ENCODE measurements around the gene ACR. TPM values are rescaled to one million over a fixed set of nuclear protein-coding genes. Genes with fewer than 3 reads are reported as not detected.

The ACR gene
- polyA plus RNA-seq, 1 of the 3 experiments (the other 2 are of a cell fraction) = 0.15 TPM

DNA sequence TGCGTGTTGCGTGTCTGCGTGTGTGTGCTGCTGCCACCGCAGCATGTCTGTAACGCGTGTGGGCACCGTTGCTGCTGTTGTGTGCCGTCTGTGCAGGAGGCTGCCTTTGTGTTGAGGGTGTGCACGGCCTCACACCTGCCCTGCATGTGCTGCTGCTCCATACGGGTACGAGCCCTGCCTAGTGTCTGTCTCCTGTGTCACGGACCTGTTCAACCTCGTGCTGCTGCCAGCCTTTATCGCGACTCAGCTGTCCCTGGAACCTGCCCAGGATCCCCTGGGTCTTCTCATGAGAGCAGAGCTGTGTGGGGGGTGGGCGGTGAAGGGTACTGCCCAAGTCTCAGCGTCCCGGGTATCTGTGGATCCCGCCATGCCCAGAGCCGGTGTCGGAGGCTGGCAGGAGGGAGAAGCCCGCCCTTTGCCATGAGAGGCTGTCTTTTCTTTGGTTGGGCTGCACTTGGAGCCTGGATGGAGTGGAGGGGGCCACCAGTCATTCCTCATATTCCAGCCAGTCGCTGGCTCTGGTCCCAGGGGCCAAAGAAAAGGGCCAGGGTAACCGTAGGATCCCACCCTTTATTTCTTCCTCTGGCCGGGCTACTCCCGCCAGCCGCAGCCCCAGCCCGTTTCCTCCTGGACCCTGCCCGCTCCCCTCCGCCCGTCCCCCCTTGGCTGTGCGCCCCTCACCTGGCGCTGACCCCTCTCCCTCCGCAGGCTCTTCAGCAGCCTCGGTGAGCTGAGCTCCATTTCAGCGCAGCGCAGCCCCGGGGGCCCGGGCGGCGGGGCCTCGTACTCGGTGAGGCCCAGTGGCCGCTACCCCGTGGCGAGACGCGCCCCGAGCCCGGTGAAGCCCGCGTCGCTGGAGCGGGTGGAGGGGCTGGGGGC, 7.8 kb upstream of the ACR start:
- Histone ChIP-seq H3K9me2 (no peaks in the 10 kb centered on the region), H3K4me2 (no peak overlapping the region), H3K9ac (no peak overlapping the region), H3K36me3 (replicated peaks in 1 of 2; ENCODE audit: control insufficient read depth in 1 of 2, insufficient read depth in 2 of 2, low read length in 1 of 2) (no peaks in the 10 kb centered on the region), H3K79me2 (ENCODE audit: insufficient read depth) (no peaks in the 10 kb centered on the region), H3K9me3 (no peaks in the 10 kb centered on the region), H3K27me3 (ENCODE audit: insufficient read depth) (no peaks in the 10 kb centered on the region), H2AFZ (ENCODE audit: low read depth) (no peak overlapping the region), H3K27ac (ENCODE audit: low read depth in 2 of 2, low read length in 1 of 2) (no peak overlapping the region), H3K4me1 (ENCODE audit: control insufficient read depth in 1 of 2, insufficient read depth in 2 of 2, low read depth in 1 of 2, low read length in 1 of 2) (peaks cover 0 to 14% of the 10 kb centered on the region in 2 experiments; a peak in 1 of 4 replicates), H3K4me3 (ENCODE audit: low read depth in 2 of 2, low read length in 1 of 2) (no peak overlapping the region), H3F3A (replicated peaks; ENCODE audit: insufficient read depth) (peaks cover 4% of the 10 kb centered on the region), H4K20me1 (ENCODE audit: insufficient read depth) (no peaks in the 10 kb centered on the region)
- CTCF ChIA-PET = interaction anchor here (1.4 kb wide), 1 partner anchor 167 kb away, joined by 4 read pairs; the partner anchor contains the start of gene SYCE3
- 92% methylated on average over 32 of the region's 54 CpGs for WGBS (ENCODE audit: low lambda C conversion rate)
- POLR2A ChIA-PET = no interaction called here
- TF ChIP-seq NRF1 (IDR thresholded peaks at IDR 0.05; ENCODE audit: low read depth, low read length) (no peak), CHD2 (IDR thresholded peaks at IDR 0.05; ENCODE audit: low read length, partially characterized antibody) (no peak), EZH2phosphoT487 (IDR thresholded peaks at IDR 0.05; ENCODE audit: borderline replicate concordance, low read depth) (no peak), FOXM1 (IDR thresholded peaks at IDR 0.05; ENCODE audit: low read depth) (no peak)
- TF ChIP-seq, protein P1, sequence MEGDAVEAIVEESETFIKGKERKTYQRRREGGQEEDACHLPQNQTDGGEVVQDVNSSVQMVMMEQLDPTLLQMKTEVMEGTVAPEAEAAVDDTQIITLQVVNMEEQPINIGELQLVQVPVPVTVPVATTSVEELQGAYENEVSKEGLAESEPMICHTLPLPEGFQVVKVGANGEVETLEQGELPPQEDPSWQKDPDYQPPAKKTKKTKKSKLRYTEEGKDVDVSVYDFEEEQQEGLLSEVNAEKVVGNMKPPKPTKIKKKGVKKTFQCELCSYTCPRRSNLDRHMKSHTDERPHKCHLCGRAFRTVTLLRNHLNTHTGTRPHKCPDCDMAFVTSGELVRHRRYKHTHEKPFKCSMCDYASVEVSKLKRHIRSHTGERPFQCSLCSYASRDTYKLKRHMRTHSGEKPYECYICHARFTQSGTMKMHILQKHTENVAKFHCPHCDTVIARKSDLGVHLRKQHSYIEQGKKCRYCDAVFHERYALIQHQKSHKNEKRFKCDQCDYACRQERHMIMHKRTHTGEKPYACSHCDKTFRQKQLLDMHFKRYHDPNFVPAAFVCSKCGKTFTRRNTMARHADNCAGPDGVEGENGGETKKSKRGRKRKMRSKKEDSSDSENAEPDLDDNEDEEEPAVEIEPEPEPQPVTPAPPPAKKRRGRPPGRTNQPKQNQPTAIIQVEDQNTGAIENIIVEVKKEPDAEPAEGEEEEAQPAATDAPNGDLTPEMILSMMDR (IDR thresholded peaks at IDR 0.05) = no peak
- TF ChIP-seq, protein P2, sequence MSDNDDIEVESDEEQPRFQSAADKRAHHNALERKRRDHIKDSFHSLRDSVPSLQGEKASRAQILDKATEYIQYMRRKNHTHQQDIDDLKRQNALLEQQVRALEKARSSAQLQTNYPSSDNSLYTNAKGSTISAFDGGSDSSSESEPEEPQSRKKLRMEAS (IDR thresholded peaks at IDR 0.05; ENCODE audit: low read depth) = no peak
- DNase-seq = no peak

DNA sequence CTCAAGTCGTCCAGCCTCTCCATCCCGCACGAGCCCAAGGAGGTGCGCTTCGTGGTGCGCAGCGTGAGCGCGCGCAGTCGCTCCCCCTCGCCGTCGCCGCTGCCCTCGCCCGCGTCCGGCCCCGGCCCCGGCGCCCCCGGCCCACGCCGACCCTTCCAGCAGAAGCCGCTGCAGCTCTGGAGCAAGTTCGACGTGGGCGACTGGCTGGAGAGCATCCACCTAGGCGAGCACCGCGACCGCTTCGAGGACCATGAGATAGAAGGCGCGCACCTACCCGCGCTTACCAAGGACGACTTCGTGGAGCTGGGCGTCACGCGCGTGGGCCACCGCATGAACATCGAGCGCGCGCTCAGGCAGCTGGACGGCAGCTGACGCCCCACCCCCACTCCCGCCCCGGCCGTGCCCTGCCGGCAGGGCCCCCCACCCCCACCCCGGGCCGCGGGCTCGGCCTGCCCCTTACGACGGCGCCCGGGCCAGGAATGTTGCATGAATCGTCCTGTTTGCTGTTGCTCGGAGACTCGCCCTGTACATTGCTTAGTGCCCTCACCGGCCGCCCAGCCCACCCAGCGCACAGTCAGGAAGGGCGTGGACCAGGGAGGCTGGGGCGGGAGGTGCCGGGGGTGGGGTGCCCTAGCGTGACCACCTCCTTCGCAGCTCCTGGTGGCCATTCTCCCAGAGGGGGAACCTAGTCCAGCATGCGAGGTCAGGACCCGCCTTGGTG, 6.9 kb upstream of the ACR start:
- H3K4me3 ChIP-seq (ENCODE audit: low read depth in 2 of 2, low read length in 1 of 2) = no peak overlapping the region
- ChIA-PET CTCF (interaction anchor here (0.9 to 1.8 kb wide), 7 partner anchors 11 to 93 kb away, joined by 3 to 10 read pairs (median 3); no protein-coding TSS in a partner anchor), POLR2A (no interaction called here)
- no peaks in the 10 kb centered on the region for H3K27me3 ChIP-seq (ENCODE audit: insufficient read depth)
- no peaks in the 10 kb centered on the region for H3K9me3 ChIP-seq
- no peak overlapping the region for H3K27ac ChIP-seq (ENCODE audit: low read depth in 2 of 2, low read length in 1 of 2)
- H3K79me2 ChIP-seq (ENCODE audit: insufficient read depth) = no peaks in the 10 kb centered on the region
- H4K20me1 ChIP-seq (ENCODE audit: insufficient read depth) = no peaks in the 10 kb centered on the region
- peak; percentile 39 for DNase-seq
- no peak overlapping the region for H3K9ac ChIP-seq
- no peaks in the 10 kb centered on the region for H3K9me2 ChIP-seq
- H3K4me1 ChIP-seq (ENCODE audit: control insufficient read depth in 1 of 2, insufficient read depth in 2 of 2, low read depth in 1 of 2, low read length in 1 of 2) = peaks cover 0 to 14% of the 10 kb centered on the region in 2 experiments; a peak in 1 of 4 replicates
- no peaks in the 10 kb centered on the region for H3K36me3 ChIP-seq (replicated peaks in 1 of 2; ENCODE audit: control insufficient read depth in 1 of 2, insufficient read depth in 2 of 2, low read length in 1 of 2)
- H3K4me2 ChIP-seq = no peak overlapping the region
- WGBS (ENCODE audit: low lambda C conversion rate) = 96% methylated on average over 52 of the region's 76 CpGs
- H2AFZ ChIP-seq (ENCODE audit: low read depth) = no peak overlapping the region
- peaks cover 4% of the 10 kb centered on the region for H3F3A ChIP-seq (replicated peaks; ENCODE audit: insufficient read depth)
- TF ChIP-seq, protein P3, sequence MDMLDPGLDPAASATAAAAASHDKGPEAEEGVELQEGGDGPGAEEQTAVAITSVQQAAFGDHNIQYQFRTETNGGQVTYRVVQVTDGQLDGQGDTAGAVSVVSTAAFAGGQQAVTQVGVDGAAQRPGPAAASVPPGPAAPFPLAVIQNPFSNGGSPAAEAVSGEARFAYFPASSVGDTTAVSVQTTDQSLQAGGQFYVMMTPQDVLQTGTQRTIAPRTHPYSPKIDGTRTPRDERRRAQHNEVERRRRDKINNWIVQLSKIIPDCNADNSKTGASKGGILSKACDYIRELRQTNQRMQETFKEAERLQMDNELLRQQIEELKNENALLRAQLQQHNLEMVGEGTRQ (IDR thresholded peaks at IDR 0.05; ENCODE audit: borderline replicate concordance, low read depth, low read length) = no peak
- TF ChIP-seq FOXM1 (IDR thresholded peaks at IDR 0.05; ENCODE audit: low read depth) = no peak
- TF ChIP-seq, protein P2 (IDR thresholded peaks at IDR 0.05; ENCODE audit: low read depth) = no peak
- no peak for TF ChIP-seq FOSL2 (IDR thresholded peaks at IDR 0.05; ENCODE audit: borderline replicate concordance, low read depth)
- TF ChIP-seq, protein P4, sequence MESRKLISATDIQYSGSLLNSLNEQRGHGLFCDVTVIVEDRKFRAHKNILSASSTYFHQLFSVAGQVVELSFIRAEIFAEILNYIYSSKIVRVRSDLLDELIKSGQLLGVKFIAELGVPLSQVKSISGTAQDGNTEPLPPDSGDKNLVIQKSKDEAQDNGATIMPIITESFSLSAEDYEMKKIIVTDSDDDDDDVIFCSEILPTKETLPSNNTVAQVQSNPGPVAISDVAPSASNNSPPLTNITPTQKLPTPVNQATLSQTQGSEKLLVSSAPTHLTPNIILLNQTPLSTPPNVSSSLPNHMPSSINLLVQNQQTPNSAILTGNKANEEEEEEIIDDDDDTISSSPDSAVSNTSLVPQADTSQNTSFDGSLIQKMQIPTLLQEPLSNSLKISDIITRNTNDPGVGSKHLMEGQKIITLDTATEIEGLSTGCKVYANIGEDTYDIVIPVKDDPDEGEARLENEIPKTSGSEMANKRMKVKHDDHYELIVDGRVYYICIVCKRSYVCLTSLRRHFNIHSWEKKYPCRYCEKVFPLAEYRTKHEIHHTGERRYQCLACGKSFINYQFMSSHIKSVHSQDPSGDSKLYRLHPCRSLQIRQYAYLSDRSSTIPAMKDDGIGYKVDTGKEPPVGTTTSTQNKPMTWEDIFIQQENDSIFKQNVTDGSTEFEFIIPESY (IDR thresholded peaks at IDR 0.05; ENCODE audit: borderline replicate concordance, low read depth) = no peak
- no peak for TF ChIP-seq RAD21 (IDR thresholded peaks at IDR 0.05; ENCODE audit: low read length)
- TF ChIP-seq, protein P1 (IDR thresholded peaks at IDR 0.05) = no peak
- TF ChIP-seq, protein P5, sequence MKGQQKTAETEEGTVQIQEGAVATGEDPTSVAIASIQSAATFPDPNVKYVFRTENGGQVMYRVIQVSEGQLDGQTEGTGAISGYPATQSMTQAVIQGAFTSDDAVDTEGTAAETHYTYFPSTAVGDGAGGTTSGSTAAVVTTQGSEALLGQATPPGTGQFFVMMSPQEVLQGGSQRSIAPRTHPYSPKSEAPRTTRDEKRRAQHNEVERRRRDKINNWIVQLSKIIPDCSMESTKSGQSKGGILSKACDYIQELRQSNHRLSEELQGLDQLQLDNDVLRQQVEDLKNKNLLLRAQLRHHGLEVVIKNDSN (IDR thresholded peaks at IDR 0.05; ENCODE audit: borderline replicate concordance, low read depth) = no peak
- no peak for TF ChIP-seq SIN3A (IDR thresholded peaks at IDR 0.05; ENCODE audit: borderline replicate concordance, low read depth, low read length)
- TF ChIP-seq SMC3 (IDR thresholded peaks at IDR 0.05; ENCODE audit: low read depth, low read length) = no peak
